Activated naive CD8-positive, alpha-beta T cell treated with anti-CD3 and anti-CD28 coated beads, Interleukin-2, amount 10 ng/mL, durations not matched to agents 7 days and 5 days (primary cell): ENCODE data around the gene NAT8. TPM values are rescaled to one million over a fixed set of nuclear protein-coding genes. Genes with fewer than 3 reads are reported as not detected.
"Not testable (repeated sequence)": the region's sequence is repeated elsewhere in the genome, so short reads cannot be mapped to it uniquely, and the experiment has no call there.

Experiments
- ATAC-seq: fragments of 150-1000 bp; cut with Tn5 transposase; one replicate; pipeline ENCODE4 v1.10.0; 2021; ENCODE audit warnings: low read depth, moderate library complexity
- POLR2A ChIA-PET: fragments of 350-600 bp; sonication (Branson Sonifier 250); formaldehyde crosslinking; loops from one replicate; lab custom pipeline; 2021; ENCODE audit warnings: antibody characterized with exemption; lab: Charles Lee
- DNase-seq: peaks from one replicate; pipeline ENCODE4 v3.0.0; 2021
- H3K27ac Mint-ChIP-seq: one replicate; pipeline ENCODE4 v1.8.0; 2022; ENCODE audit warnings: mild to moderate bottlenecking, mixed read lengths
- H3K27me3 Mint-ChIP-seq: one replicate; pipeline ENCODE4 v1.8.0; 2022; ENCODE audit warnings: mild to moderate bottlenecking, moderate library complexity, mixed read lengths
- H3K36me3 Mint-ChIP-seq: one replicate; pipeline ENCODE4 v1.8.0; 2021; ENCODE audit warnings: mild to moderate bottlenecking, mixed read lengths
- H3K4me1 Mint-ChIP-seq: one replicate; pipeline ENCODE4 v1.8.0; 2021; ENCODE audit warnings: mixed read lengths
- H3K4me3 Mint-ChIP-seq: one replicate; pipeline ENCODE4 v1.8.0; 2022; ENCODE audit warnings: mild to moderate bottlenecking, moderate library complexity, mixed read lengths
- H3K9me3 Mint-ChIP-seq: one replicate; pipeline ENCODE4 v1.8.0; 2021; ENCODE audit warnings: mixed read lengths
- total RNA-seq, 2 experiments: library from RNA; stranded (reverse); gene quantifications; one replicate each; pipeline ENCODE4 v1.2.3, GENCODE V29; 2021

Gene NAT8
- total RNA-seq = not detected

- H3K9me3 Mint-ChIP-seq = peaks cover 5% of the 10 kb centered on the region
- no peak within 1 kb of the TSS for H3K4me3 Mint-ChIP-seq
- H3K27ac Mint-ChIP-seq = no peak within 1 kb of the TSS
- POLR2A ChIA-PET = no interaction called here
- peaks cover 6% of the 10 kb centered on the region for H3K27me3 Mint-ChIP-seq
- ATAC-seq (no peak), DNase-seq (no peak)
- H3K4me1 Mint-ChIP-seq = no peaks in the 10 kb centered on the region
- no peaks in the 10 kb centered on the region for H3K36me3 Mint-ChIP-seq
These were observed at the start of gene NAT8 for GRCh38 chr2:73642338-73643018. TSS of gene NAT8 (minus strand) at chr2:73642422. CDS start at chr2:73641628, 794 bp downstream.

DNA sequence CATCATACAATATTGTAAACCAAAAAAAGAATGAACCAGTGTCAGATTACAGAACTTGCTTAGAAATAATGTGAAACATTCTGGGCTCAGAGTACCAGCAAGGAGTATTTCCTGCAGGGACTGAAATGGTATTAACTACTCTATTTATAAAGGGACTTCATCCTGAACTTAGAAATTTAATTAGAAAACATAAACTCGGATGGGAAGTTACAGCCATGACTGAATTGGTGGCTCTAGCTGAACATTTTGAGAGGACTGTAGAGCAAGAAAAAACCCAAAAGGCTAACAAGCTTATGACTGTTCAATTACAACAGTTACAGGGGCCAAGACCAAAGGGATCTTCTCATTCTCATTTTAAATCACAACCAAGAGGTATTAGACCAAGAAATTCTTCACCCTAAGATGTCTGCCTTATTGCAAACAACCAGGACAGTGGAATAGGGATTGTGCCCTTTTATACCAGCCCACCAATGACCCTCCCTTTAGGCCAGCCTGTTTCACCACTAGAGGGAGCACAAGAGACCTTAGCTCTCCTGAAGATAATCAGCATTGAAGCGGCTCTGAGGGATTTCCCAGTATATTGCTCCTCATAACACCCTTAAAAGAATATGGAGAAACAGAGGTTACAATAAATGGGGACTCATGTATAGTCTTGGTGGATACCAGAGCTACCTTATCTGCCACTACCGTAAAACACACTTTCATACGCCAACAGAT, 48.3 kb upstream of the NAT8 start:
- H3K4me1 Mint-ChIP-seq, H3K27ac Mint-ChIP-seq, DNase-seq, POLR2A ChIA-PET, H3K4me3 Mint-ChIP-seq, H3K36me3 Mint-ChIP-seq, H3K9me3 Mint-ChIP-seq: not testable (repeated sequence)
- peak; percentile 82 for ATAC-seq
- peaks cover 14% of the 10 kb centered on the region for H3K27me3 Mint-ChIP-seq

- H3K36me3 Mint-ChIP-seq = not testable (repeated sequence)
These were observed 46.3 kb upstream of the NAT8 start for GRCh38 chr2:73688494-73688893.

GRCh38 chr2:73685764-73686438, 43.7 kb upstream of the NAT8 start:
- Mint-ChIP-seq H3K27me3 (peaks cover 13% of the 10 kb centered on the region), H3K4me3 (no peak overlapping the region), H3K4me1 (no peaks in the 10 kb centered on the region), H3K9me3 (peaks cover 2% of the 10 kb centered on the region), H3K27ac (no peak overlapping the region), H3K36me3 (no peaks in the 10 kb centered on the region)
- POLR2A ChIA-PET = no interaction called here
- DNase-seq = no peak
- no peak for ATAC-seq

More at GRCh38 chr2:73688494-73688893, 46.3 kb upstream of the NAT8 start:
- ATAC-seq, DNase-seq, H3K9me3 Mint-ChIP-seq, H3K4me3 Mint-ChIP-seq, H3K4me1 Mint-ChIP-seq, H3K27ac Mint-ChIP-seq, POLR2A ChIA-PET: not testable (repeated sequence)
- peaks cover 12% of the 10 kb centered on the region for H3K27me3 Mint-ChIP-seq

GRCh38 chr2:73684905-73685304, 42.7 kb upstream of the NAT8 start:
- H3K4me3 Mint-ChIP-seq, H3K36me3 Mint-ChIP-seq, H3K4me1 Mint-ChIP-seq, DNase-seq, ATAC-seq, H3K27ac Mint-ChIP-seq, H3K9me3 Mint-ChIP-seq, POLR2A ChIA-PET: not testable (repeated sequence)
- peaks cover 13% of the 10 kb centered on the region for H3K27me3 Mint-ChIP-seq

DNA sequence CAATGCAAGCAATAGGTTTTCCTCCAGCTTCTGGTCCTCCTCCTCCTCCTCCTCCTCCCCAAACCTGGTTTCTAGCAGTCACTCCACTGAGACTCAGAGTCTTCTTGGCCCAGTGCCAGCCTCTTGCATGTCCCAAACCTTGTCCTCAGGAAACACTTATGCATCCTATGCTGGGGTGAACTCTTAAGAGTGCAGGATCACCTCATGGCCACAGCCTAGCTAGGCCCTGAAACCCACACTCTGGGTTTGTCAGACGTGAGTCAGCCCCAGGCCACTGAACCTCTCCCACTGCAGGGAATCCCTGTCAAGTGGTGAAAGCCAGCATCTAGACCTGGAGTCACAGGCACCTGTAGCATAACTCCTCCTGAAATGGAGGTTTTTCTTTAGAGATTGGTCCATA, 42.1 kb upstream of the NAT8 start:
- not testable (repeated sequence) for ATAC-seq, H3K27ac Mint-ChIP-seq

GRCh38 chr2:73679951-73680571, 37.8 kb upstream of the NAT8 start:
- H3K36me3 Mint-ChIP-seq, H3K9me3 Mint-ChIP-seq, H3K27ac Mint-ChIP-seq, H3K4me3 Mint-ChIP-seq, POLR2A ChIA-PET, H3K4me1 Mint-ChIP-seq, DNase-seq: not testable (repeated sequence)
- peaks cover 11% of the 10 kb centered on the region for H3K27me3 Mint-ChIP-seq
- ATAC-seq = peak; percentile 39

More for the DNA sequence above, 42.1 kb upstream of the NAT8 start:
- DNase-seq, H3K9me3 Mint-ChIP-seq, H3K4me1 Mint-ChIP-seq, H3K4me3 Mint-ChIP-seq, H3K36me3 Mint-ChIP-seq, POLR2A ChIA-PET: not testable (repeated sequence)
- H3K27me3 Mint-ChIP-seq = peaks cover 13% of the 10 kb centered on the region

DNA sequence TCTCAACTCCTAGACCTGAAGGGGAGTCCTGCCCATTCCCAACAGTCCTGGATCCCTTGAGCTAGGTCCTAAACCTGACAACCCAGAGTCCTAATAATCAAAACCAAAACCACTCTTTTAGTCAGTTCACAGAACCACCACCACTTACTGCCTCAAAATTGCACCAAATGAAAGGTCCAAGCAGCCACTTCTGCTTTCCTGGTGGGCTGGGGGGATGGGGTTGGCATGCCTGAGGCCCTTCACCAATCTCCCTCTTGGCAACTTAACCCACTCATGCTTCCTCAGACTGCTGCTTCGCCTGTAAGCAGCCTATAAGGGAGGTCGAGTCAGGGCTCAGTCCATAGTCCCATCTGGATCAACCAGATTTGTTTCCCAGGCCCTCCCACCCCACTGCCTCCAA, 37.0 kb upstream of the NAT8 start:
- H3K36me3 Mint-ChIP-seq, H3K4me3 Mint-ChIP-seq, ATAC-seq, DNase-seq, H3K4me1 Mint-ChIP-seq, H3K9me3 Mint-ChIP-seq, POLR2A ChIA-PET, H3K27ac Mint-ChIP-seq: not testable (repeated sequence)
- H3K27me3 Mint-ChIP-seq = peaks cover 11% of the 10 kb centered on the region

GRCh38 chr2:73678008-73678407, 35.8 kb upstream of the NAT8 start:
- ATAC-seq, H3K36me3 Mint-ChIP-seq, H3K9me3 Mint-ChIP-seq, H3K27ac Mint-ChIP-seq, POLR2A ChIA-PET, H3K4me1 Mint-ChIP-seq, H3K4me3 Mint-ChIP-seq, DNase-seq: not testable (repeated sequence)
- peaks cover 11% of the 10 kb centered on the region for H3K27me3 Mint-ChIP-seq

DNA sequence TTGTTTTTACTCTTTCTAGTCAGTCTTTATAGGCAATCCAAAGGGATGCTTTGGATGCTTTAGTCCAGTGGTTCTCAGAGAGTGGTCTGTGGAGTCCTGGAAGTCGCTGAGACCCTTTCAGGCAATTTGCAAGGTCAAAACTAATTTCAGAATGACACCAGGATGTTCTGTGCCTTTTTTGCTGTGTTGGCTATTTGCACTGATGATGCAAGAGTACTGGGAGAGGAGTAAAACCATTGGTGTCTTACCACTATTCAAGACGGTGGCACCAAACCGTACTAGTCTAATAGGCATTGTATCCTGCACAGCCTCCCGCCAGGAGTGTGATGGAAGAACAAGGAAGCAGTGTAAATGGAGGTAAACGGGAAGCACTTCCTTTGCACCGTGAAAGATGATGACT, 34.0 kb upstream of the NAT8 start:
- H3K9me3 Mint-ChIP-seq, H3K4me1 Mint-ChIP-seq, H3K4me3 Mint-ChIP-seq, ATAC-seq, H3K27ac Mint-ChIP-seq, H3K27me3 Mint-ChIP-seq, H3K36me3 Mint-ChIP-seq, POLR2A ChIA-PET, DNase-seq: not testable (repeated sequence)

DNA sequence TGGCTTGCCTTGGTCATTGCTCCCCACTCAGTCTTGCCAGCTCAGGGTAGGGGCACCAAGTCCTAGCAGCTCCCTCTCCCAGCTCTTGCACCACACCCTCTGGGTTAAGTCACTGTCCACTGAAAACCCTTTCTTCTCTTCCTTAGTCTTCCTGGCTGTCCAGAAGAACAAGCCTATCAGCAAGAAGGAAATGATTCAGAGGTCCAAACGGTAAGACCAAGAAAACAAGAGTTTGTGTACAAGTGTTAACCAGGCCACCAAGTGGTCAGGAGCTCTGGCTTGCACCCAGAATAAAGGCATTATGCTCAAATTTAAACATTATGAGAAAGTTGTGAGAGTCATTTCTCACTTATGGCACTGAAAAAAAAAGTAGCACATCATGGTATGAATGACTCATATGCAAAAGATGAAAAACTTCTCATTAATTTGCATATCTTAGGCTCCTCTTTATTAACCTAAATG, 32.5 kb upstream of the NAT8 start:
- ATAC-seq, H3K4me3 Mint-ChIP-seq, H3K4me1 Mint-ChIP-seq, DNase-seq, POLR2A ChIA-PET, H3K27me3 Mint-ChIP-seq, H3K36me3 Mint-ChIP-seq, H3K27ac Mint-ChIP-seq, H3K9me3 Mint-ChIP-seq: not testable (repeated sequence)

DNA sequence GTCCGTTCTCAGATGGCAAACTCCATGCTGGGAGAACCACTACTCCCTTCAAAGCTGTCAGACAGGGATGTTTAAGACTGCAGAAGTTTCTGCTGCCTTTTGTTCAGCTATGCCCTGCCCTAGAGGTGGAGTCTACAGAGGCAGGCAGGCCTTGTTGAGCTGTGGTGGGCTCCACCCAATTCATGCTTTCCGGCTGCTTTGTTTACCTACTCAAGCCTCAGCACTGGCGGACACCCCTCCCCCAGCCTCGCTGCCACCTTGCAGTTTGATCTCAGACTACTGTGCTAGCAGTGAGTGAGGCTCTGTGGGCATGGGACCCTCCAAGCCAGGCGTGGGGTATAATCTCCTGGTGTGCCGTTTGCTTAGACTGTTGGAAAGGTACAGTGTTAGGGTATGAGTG, 27.8 kb upstream of the NAT8 start:
- H3K4me1 Mint-ChIP-seq, ATAC-seq, H3K27ac Mint-ChIP-seq, H3K4me3 Mint-ChIP-seq, H3K9me3 Mint-ChIP-seq, DNase-seq, H3K27me3 Mint-ChIP-seq, H3K36me3 Mint-ChIP-seq, POLR2A ChIA-PET: not testable (repeated sequence)

GRCh38 chr2:73667239-73667638, 25.0 kb upstream of the NAT8 start:
- H3K36me3 Mint-ChIP-seq, POLR2A ChIA-PET: not testable (repeated sequence)

More at GRCh38 chr2:73667239-73667638, 25.0 kb upstream of the NAT8 start:
- not testable (repeated sequence) for H3K27ac Mint-ChIP-seq, DNase-seq, H3K9me3 Mint-ChIP-seq, H3K4me3 Mint-ChIP-seq, H3K4me1 Mint-ChIP-seq, ATAC-seq, H3K27me3 Mint-ChIP-seq
